AG09319 (cell line): ENCODE data around the gene PTPRM.

Experiments used
- DNase-seq: peaks from one replicate; pipeline ENCODE4 v3.0.0-alpha.2; 2010; ENCODE audit warnings: low read depth; ENCODE audit errors: extremely low read depth
- CTCF ChIP-seq: IDR thresholded peaks from 2 replicates; pipeline ENCODE4 v1.5.1; 2011; ENCODE audit warnings: low read depth, mild to moderate bottlenecking, inconsistent platforms, low read length, moderate library complexity

Gene PTPRM

GRCh38 chr18:8088626-8089025 is 521.5 kb downstream of the PTPRM start:
- no peak for TF ChIP-seq CTCF

GRCh38 chr18:8091035-8091434 is 523.9 kb downstream of the PTPRM start:
- TF ChIP-seq CTCF: no peak
- DNase-seq: no peak

More at GRCh38 chr18:8088626-8089025, 521.5 kb downstream of the PTPRM start:
- no peak for DNase-seq

GRCh38 chr18:8095947-8096570 is 528.9 kb downstream of the PTPRM start:
- no peak for DNase-seq
- no peak for TF ChIP-seq CTCF

GRCh38 chr18:8097399-8097798 is 530.3 kb downstream of the PTPRM start:
- no peak for TF ChIP-seq CTCF
- DNase-seq: no peak

- no peak for DNase-seq
- no peak for TF ChIP-seq CTCF
Measured at GRCh38 chr18:8097927-8098326, 530.8 kb downstream of the PTPRM start.

- no peak for DNase-seq
- no peak for TF ChIP-seq CTCF
Measured at GRCh38 chr18:8106603-8107002, 539.5 kb downstream of the PTPRM start.

- no peak for DNase-seq
Measured at GRCh38 chr18:8107426-8107825, 540.3 kb downstream of the PTPRM start.

More at GRCh38 chr18:8107426-8107825, 540.3 kb downstream of the PTPRM start:
- TF ChIP-seq CTCF: no peak
